Psoas muscle (tissue), 8 donors: Measurements from ENCODE around the gene AGPS. TPM values are rescaled to one million over a fixed set of nuclear protein-coding genes. Genes with fewer than 3 reads are reported as not detected.

ENCODE experiments used
- ATAC-seq, 4 donors: fragments of 200-7000 bp; cut with Tn5 transposase; one replicate each; pipeline ENCODE4 v1.9.1; 2020; ENCODE audit warnings: moderate library complexity in 3 of 4, mild to moderate bottlenecking in 2 of 4
- DNase-seq, 2 donors: peaks; one replicate each; pipeline ENCODE4 v3.0.0-alpha.2; 2020
- H3K27ac ChIP-seq: fragments of 200-600 bp; one replicate; pipeline ENCODE4 v1.8.0; 2022
- H3K27me3 ChIP-seq, 3 donors: fragments of 200-600 bp in 1 of 3; one replicate each; pipeline versions ENCODE4 v1.6.1 to v1.8.0; 2013 to 2022; ENCODE audit warnings: low read length in 2 of 3, mild to moderate bottlenecking in 2 of 3, moderate library complexity in 1 of 3; ENCODE audit not compliant: insufficient read depth in 3 of 3
- H3K36me3 ChIP-seq, 2 donors: fragments of 200-600 bp in 1 of 2; one replicate each; pipeline versions ENCODE4 v1.6.1 to v1.8.0; 2013 to 2022; ENCODE audit warnings: low read depth in 1 of 2, mild to moderate bottlenecking in 1 of 2, moderate library complexity in 1 of 2; ENCODE audit not compliant: insufficient read depth in 1 of 2
- H3K4me1 ChIP-seq: fragments of 200-600 bp; one replicate; pipeline ENCODE4 v1.8.0; 2022
- H3K4me3 ChIP-seq: fragments of 200-600 bp; one replicate; pipeline ENCODE4 v1.8.0; 2022; ENCODE audit warnings: mild to moderate bottlenecking
- H3K9me3 ChIP-seq: fragments of 200-600 bp; one replicate; pipeline ENCODE4 v1.8.0; 2022
- CTCF ChIP-seq: fragments of 200-600 bp; IDR thresholded peaks from one replicate; pipeline ENCODE4 v1.8.0; 2022; ENCODE audit warnings: antibody characterized with exemption
- WGBS, 3 donors: extraction: QIAGEN DNeasy Blood & Tissue Kit; methylation state at CpG; one replicate each; pipeline versions ENCODE4 v1.1.6 to v1.1.7; 2013; 5-methylcytosine and 5-hydroxymethylcytosine counted together
- intact Hi-C, 2 donors: fragments of 100-400 bp; cut with DNase I; formaldehyde crosslinking; loops; one replicate each; pipeline versions ENCODE4 v1.11.0 to v1.14.2; 2022
- polyA plus RNA-seq, 3 donors: library from polyadenylated mRNA; stranded (reverse); fragments of 200-250 nt; gene quantifications; one replicate each; pipeline ENCODE4 v1.2.3, GENCODE V29; 2013
- total RNA-seq, 4 donors: library from RNA; stranded (reverse); fragmentation: NEBNext Ultra II Directional in 2 of 4; extraction: Animal tissue kit (Norgen Biotek cat#: 25700) in 2 of 4; gene quantifications; one replicate each; pipeline versions ENCODE4 v1.2.1 to v1.2.4, GENCODE V29; 2021 to 2023
- donor health status: healthy with polysubstance abuse.
- donor health status: DM: no; HTN: no; CAD: no; lungs with moderate emphysema.
- donor health status: Bipolar disorder and iron deficiency.
- donor health status: healthy.
- donor health status: DM: yes; HTN: yes; CAD: no.
- donor health status: DM: no; HTN: no; CAD: no.
- donor health status: DM: no; HTN: no; CAD: no.
- donor health status: DM: yes; HTN: yes; CAD: no.

The AGPS gene
- total and polyA plus RNA-seq, 7 donors = 7.8 to 32.2 (median 26.6) TPM

- intact Hi-C loops = no loop called here
Observed at GRCh38 chr2:177547122-177547521, 154.5 kb downstream of the AGPS start.

GRCh38 chr2:177547772-177548171 is 155.2 kb downstream of the AGPS start:
- H3K27ac ChIP-seq = no peak overlapping the region
- intact Hi-C loops = no loop called here

More at GRCh38 chr2:177547122-177547521, 154.5 kb downstream of the AGPS start:
- no peaks in the 10 kb centered on the region for H3K27me3 ChIP-seq
- DNase-seq = no peak
- no peak for ATAC-seq
- H3K4me3 ChIP-seq = no peak overlapping the region
- no peak for TF ChIP-seq CTCF
- H3K4me1 ChIP-seq = no peaks in the 10 kb centered on the region
- no peaks in the 10 kb centered on the region for H3K36me3 ChIP-seq
- H3K9me3 ChIP-seq = no peaks in the 10 kb centered on the region
- no peak overlapping the region for H3K27ac ChIP-seq

GRCh38 chr2:177548636-177549035 is 156.1 kb downstream of the AGPS start:
- Histone ChIP-seq H3K9me3 (no peaks in the 10 kb centered on the region), H3K27me3 (no peaks in the 10 kb centered on the region), H3K27ac (no peak overlapping the region), H3K4me1 (peaks cover 2% of the 10 kb centered on the region), H3K36me3 (no peaks in the 10 kb centered on the region), H3K4me3 (no peak overlapping the region)
- ATAC-seq (no peak), DNase-seq (no peak)
- TF ChIP-seq CTCF = no peak
- intact Hi-C loops = no loop called here

More at GRCh38 chr2:177547772-177548171, 155.2 kb downstream of the AGPS start:
- H3K36me3 ChIP-seq = no peaks in the 10 kb centered on the region
- DNase-seq = no peak
- H3K4me3 ChIP-seq = no peak overlapping the region
- WGBS, 3 donors = 56 to 77% (median 75%) methylated on average over 1 of the region's 1 CpG
- no peak for TF ChIP-seq CTCF
- H3K27me3 ChIP-seq = no peaks in the 10 kb centered on the region
- H3K9me3 ChIP-seq = no peaks in the 10 kb centered on the region
- H3K4me1 ChIP-seq = no peaks in the 10 kb centered on the region
- ATAC-seq = no peak

GRCh38 chr2:177549171-177549570 is 156.6 kb downstream of the AGPS start:
- intact Hi-C loops = no loop called here
- H3K4me1 ChIP-seq = peaks cover 4% of the 10 kb centered on the region
- no peak overlapping the region for H3K27ac ChIP-seq
- no peaks in the 10 kb centered on the region for H3K27me3 ChIP-seq
- TF ChIP-seq CTCF = no peak
- no peaks in the 10 kb centered on the region for H3K9me3 ChIP-seq
- H3K36me3 ChIP-seq = no peaks in the 10 kb centered on the region
- no peak overlapping the region for H3K4me3 ChIP-seq
- DNase-seq (no peak), ATAC-seq (no peak)
